Astrocyte (in vitro differentiated cells and primary cell): ENCODE data around the gene MPRIP.

ENCODE experiments used
- CTCF ChIP-seq: IDR thresholded peaks from 2 replicates; pipeline ENCODE4 v1.5.1; 2011; ENCODE audit warnings: low read depth, mild to moderate bottlenecking, inconsistent platforms, low read length, moderate library complexity; ENCODE audit not compliant: insufficient read depth
- EZH2 ChIP-seq: IDR thresholded peaks from 2 replicates; pipeline ENCODE4 v1.6.1; 2012; ENCODE audit warnings: mild to moderate bottlenecking, low read length, inconsistent platforms; ENCODE audit not compliant: insufficient read depth

DNA sequence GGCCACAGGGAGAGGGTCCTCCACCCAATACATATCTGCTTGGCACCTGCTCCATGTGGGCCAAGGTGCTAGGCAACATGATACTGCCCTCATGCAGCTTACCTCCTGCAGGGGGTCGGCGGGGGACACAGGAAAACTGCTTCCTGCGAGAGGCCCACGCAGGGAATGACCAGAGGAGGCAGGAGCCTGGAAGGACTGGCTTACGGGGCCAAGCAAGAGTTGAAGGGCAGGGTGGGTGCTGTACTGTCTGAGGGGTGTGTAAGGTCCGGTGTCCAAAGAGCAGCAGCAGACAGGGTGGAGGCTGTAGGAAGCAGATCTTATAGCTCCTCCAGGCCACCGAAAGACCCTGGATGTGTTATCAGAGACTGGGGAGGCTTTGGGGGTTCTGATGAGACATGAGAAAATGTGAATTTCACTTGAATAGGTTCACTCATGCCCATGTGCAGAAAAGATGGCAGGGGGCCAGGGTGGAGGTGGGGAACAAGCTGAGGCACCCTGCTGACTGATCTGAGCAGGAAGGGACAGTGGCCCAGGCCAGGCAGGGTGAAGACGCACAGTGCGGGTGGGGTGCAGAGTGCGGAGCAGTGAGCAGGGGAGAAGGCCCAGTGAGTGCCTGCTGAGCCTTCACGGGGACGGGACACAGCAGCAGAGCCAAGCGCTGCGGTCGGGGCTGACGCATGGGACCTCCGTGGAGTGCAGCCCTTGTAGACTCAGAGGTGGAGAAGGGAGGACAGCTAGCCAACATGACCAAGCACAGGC, 186.4 kb downstream of the MPRIP start:
- TF ChIP-seq EZH2 (no peak), CTCF (no peak)
